Hepatocyte (in vitro differentiated cells): ENCODE results near the gene TMEM44. TPM values are rescaled to one million over a fixed set of nuclear protein-coding genes. Genes with fewer than 3 reads are reported as not detected.

Experiments used
- DNase-seq: peaks from one replicate; pipeline ENCODE4 v3.0.0-alpha.2; 2016; ENCODE audit warnings: low spot score
- H2AFZ ChIP-seq: fragments of 200-600 bp; sonication (generic); 2 replicates; pipeline ENCODE4 v1.6.0; 2016; ENCODE audit warnings: antibody characterized with exemption, mild to moderate bottlenecking
- H3K27ac ChIP-seq: fragments of 200-600 bp; sonication (generic); 2 replicates; pipeline ENCODE4 v1.5.1; 2016; ENCODE audit warnings: mild to moderate bottlenecking
- H3K27me3 ChIP-seq: fragments of 200-600 bp; sonication (generic); 2 replicates; pipeline ENCODE4 v1.6.1; 2016
- H3K36me3 ChIP-seq: fragments of 200-600 bp; sonication (generic); replicated peaks from 2 replicates; pipeline ENCODE4 v1.5.1; 2016; ENCODE audit warnings: low read depth; ENCODE audit not compliant: insufficient read depth
- H3K4me1 ChIP-seq: fragments of 200-600 bp; sonication (generic); 2 replicates; pipeline ENCODE4 v1.5.1; 2016; ENCODE audit warnings: mild to moderate bottlenecking, moderate library complexity; ENCODE audit not compliant: insufficient read depth
- H3K4me2 ChIP-seq: fragments of 200-600 bp; sonication (generic); 2 replicates; pipeline ENCODE4 v1.6.0; 2016
- H3K4me3 ChIP-seq: fragments of 200-600 bp; sonication (generic); 2 replicates; pipeline ENCODE4 v1.5.1; 2016; ENCODE audit warnings: mild to moderate bottlenecking
- H3K79me2 ChIP-seq: fragments of 200-600 bp; sonication (generic); 2 replicates; pipeline ENCODE4 v1.6.0; 2017; ENCODE audit warnings: mild to moderate bottlenecking
- H3K9me2 ChIP-seq: fragments of 200-600 bp; sonication (generic); replicated peaks from 2 replicates; pipeline ENCODE4 v1.6.0; 2017; ENCODE audit warnings: mild to moderate bottlenecking; ENCODE audit not compliant: insufficient read depth
- H3K9me3 ChIP-seq: fragments of 200-600 bp; sonication (generic); 2 replicates; pipeline ENCODE4 v1.5.1; 2016; ENCODE audit warnings: low read depth, mild to moderate bottlenecking
- H4K20me1 ChIP-seq: fragments of 200-600 bp; sonication (generic); 2 replicates; pipeline ENCODE4 v1.6.0; 2016; ENCODE audit warnings: mild to moderate bottlenecking; ENCODE audit not compliant: insufficient read depth, poor library complexity, severe bottlenecking
- CTCF ChIP-seq: fragments of 200-600 bp; sonication (generic); IDR thresholded peaks from 2 replicates; pipeline ENCODE4 v1.5.1; 2016; ENCODE audit warnings: antibody characterized with exemption, mild to moderate bottlenecking; ENCODE audit not compliant: poor library complexity
- EZH2 ChIP-seq: fragments of 200-600 bp; sonication (generic); IDR thresholded peaks from 2 replicates; pipeline ENCODE4 v1.6.1; 2016; ENCODE audit warnings: antibody characterized with exemption, mild to moderate bottlenecking, borderline replicate concordance
- EZH2phosphoT487 ChIP-seq: fragments of 200-600 bp; sonication (generic); IDR thresholded peaks from one replicate; pipeline ENCODE4 v1.6.1; 2018; ENCODE audit warnings: antibody characterized with exemption, mild to moderate bottlenecking, low read depth, moderate library complexity; ENCODE audit not compliant: unreplicated experiment, severe bottlenecking
- WGBS: methylation state at CpG from one replicate; pipeline ENCODE4 v1.1.6; 2016; ENCODE audit warnings: low lambda C conversion rate; ENCODE audit errors: missing lambda C conversion rate; 5-methylcytosine and 5-hydroxymethylcytosine counted together
- polyA plus RNA-seq: library from polyadenylated mRNA; unstranded; fragments of >200 nt; fragmentation: Nextera tagmentation; extraction: Ambion mirVana; gene quantifications from 2 replicates; pipeline ENCODE4 v1.2.1, GENCODE V29; 2016
- total RNA-seq: library from RNA; depleted of rRNA; stranded (reverse); fragments of >200 nt; gene quantifications from 2 replicates; pipeline ENCODE4 v1.2.3, GENCODE V29; 2014

The TMEM44 gene
- total and polyA plus RNA-seq, 2 experiments from 2014 or later: 6.6 to 9.1 TPM

- no peak overlapping the region for H3K4me3 ChIP-seq
- WGBS: 95% methylated on average over 8 of the region's 8 CpGs
- no peak for TF ChIP-seq EZH2
- no peak for TF ChIP-seq EZH2phosphoT487
- TF ChIP-seq CTCF: no peak
- no peak overlapping the region for H2AFZ ChIP-seq
- no peaks in the 10 kb centered on the region for H4K20me1 ChIP-seq
- H3K4me2 ChIP-seq: no peak overlapping the region
- H3K27ac ChIP-seq: peak overlapping the region; percentile 84
- no peaks in the 10 kb centered on the region for H3K9me2 ChIP-seq
- H3K27me3 ChIP-seq: no peaks in the 10 kb centered on the region
- H3K79me2 ChIP-seq: no peaks in the 10 kb centered on the region
- no peak for DNase-seq
- peaks cover 11% of the 10 kb centered on the region for H3K4me1 ChIP-seq
- no peaks in the 10 kb centered on the region for H3K36me3 ChIP-seq
- no peaks in the 10 kb centered on the region for H3K9me3 ChIP-seq
These were observed 62.3 kb downstream of the TMEM44 start for GRCh38 chr3:194570898-194571297.

- Histone ChIP-seq H3K36me3 (no peaks in the 10 kb centered on the region), H3K4me1 (peaks cover 11% of the 10 kb centered on the region), H4K20me1 (no peaks in the 10 kb centered on the region), H3K4me3 (no peak overlapping the region), H3K4me2 (no peak overlapping the region), H3K27me3 (no peaks in the 10 kb centered on the region), H3K79me2 (no peaks in the 10 kb centered on the region), H3K27ac (no peak overlapping the region), H3K9me3 (no peaks in the 10 kb centered on the region), H3K9me2 (no peaks in the 10 kb centered on the region), H2AFZ (no peak overlapping the region)
- TF ChIP-seq EZH2phosphoT487 (no peak), EZH2 (no peak), CTCF (no peak)
- 97% methylated on average over 13 of the region's 13 CpGs for WGBS
- no peak for DNase-seq
These were observed 63.0 kb downstream of the TMEM44 start for GRCh38 chr3:194570235-194570634.

GRCh38 chr3:194569252-194569651 is 64.0 kb downstream of the TMEM44 start:
- TF ChIP-seq EZH2: no peak
- no peak for TF ChIP-seq CTCF
- no peak for TF ChIP-seq EZH2phosphoT487
- Histone ChIP-seq H3K4me2 (no peak overlapping the region), H3K4me1 (peaks cover 11% of the 10 kb centered on the region), H3K79me2 (no peaks in the 10 kb centered on the region), H3K4me3 (no peak overlapping the region), H4K20me1 (no peaks in the 10 kb centered on the region), H3K36me3 (no peaks in the 10 kb centered on the region), H3K9me3 (no peaks in the 10 kb centered on the region), H3K27me3 (no peaks in the 10 kb centered on the region), H3K27ac (no peak overlapping the region), H3K9me2 (no peaks in the 10 kb centered on the region), H2AFZ (no peak overlapping the region)
- WGBS: 87% methylated on average over 12 of the region's 12 CpGs
- DNase-seq: no peak

DNA sequence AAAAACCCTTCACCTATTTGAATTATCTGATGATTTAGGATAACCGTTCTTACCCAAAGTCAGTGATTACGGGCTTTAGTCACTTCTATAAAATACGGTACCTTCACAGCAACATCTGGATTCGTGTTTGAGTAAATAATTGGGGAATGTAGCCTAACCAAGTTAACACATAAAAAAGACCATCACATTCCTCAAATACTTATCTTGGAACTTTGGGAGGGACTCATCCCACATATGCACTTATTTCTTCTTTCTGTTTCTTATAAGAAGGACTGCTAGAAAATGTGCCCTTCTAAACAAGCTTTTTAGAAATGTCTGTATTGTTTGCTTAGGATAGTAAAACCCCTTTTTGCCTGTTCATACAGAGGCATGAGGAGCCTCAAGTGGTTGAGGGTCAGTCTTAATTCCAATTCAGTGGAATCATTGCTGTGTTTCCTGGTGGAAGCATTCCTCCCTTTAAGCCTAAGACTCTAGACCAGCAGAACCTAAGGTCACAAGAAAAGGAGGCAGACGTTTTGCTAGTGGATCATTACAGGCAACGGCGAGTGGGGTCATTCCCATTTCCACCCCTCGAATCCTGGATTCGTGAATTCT is 67.5 kb downstream of the TMEM44 start:
- Histone ChIP-seq H3K9me3 (no peaks in the 10 kb centered on the region), H3K4me3 (no peak overlapping the region), H3K27ac (no peak overlapping the region), H2AFZ (no peak overlapping the region), H3K4me1 (no peaks in the 10 kb centered on the region), H3K27me3 (no peaks in the 10 kb centered on the region), H3K9me2 (no peaks in the 10 kb centered on the region), H3K79me2 (no peaks in the 10 kb centered on the region), H4K20me1 (no peaks in the 10 kb centered on the region), H3K36me3 (no peaks in the 10 kb centered on the region), H3K4me2 (no peak overlapping the region)
- DNase-seq: no peak
- TF ChIP-seq EZH2phosphoT487: no peak
- no peak for TF ChIP-seq EZH2
- no peak for TF ChIP-seq CTCF
- 67% methylated on average over 9 of the region's 9 CpGs for WGBS
